ENCODE results near the gene OR2AG1.
A peak's percentile ranks its signal among the peaks of the same experiment; 100 is the strongest.

OR2AG1 gene

GRCh38 chr11:6818967-6819366, 36.1 kb downstream of the OR2AG1 start:
- no peak for TF ChIP-seq CTCF (IDR thresholded peaks at IDR 0.05; ENCODE audit: low read depth, low read length)
- no peak overlapping the region for H3K4me3 ChIP-seq (replicated peaks in 1 of 2; ENCODE audit: low read depth in 2 of 2, low read length in 2 of 2)
- no peak for DNase-seq (ENCODE audit: low read depth in 2 of 2)

GRCh38 chr11:6824136-6824823, 41.5 kb downstream of the OR2AG1 start:
- no peak overlapping the region for H3K4me3 ChIP-seq (replicated peaks in 1 of 2; ENCODE audit: low read depth in 2 of 2, low read length in 2 of 2)
- DNase-seq (ENCODE audit: low read depth in 2 of 2): no peak
- no peak for TF ChIP-seq CTCF (IDR thresholded peaks at IDR 0.05; ENCODE audit: low read depth, low read length)

- DNase-seq (ENCODE audit: low read depth in 2 of 2): peak in 1 of 2 donors; percentile 22
- H3K4me3 ChIP-seq (replicated peaks in 1 of 2; ENCODE audit: low read depth in 2 of 2, low read length in 2 of 2): no peak overlapping the region
- TF ChIP-seq CTCF (IDR thresholded peaks at IDR 0.05; ENCODE audit: low read depth, low read length): no peak
These were observed 42.5 kb downstream of the OR2AG1 start for GRCh38 chr11:6825231-6825744.

GRCh38 chr11:6828103-6828502, 45.3 kb downstream of the OR2AG1 start:
- no peak for TF ChIP-seq CTCF (IDR thresholded peaks at IDR 0.05; ENCODE audit: low read depth, low read length)
- no peak for DNase-seq (ENCODE audit: low read depth in 2 of 2)

GRCh38 chr11:6833356-6833755, 50.5 kb downstream of the OR2AG1 start:
- DNase-seq (ENCODE audit: low read depth in 2 of 2): no peak
- TF ChIP-seq CTCF (IDR thresholded peaks at IDR 0.05; ENCODE audit: low read depth, low read length): no peak
- H3K4me3 ChIP-seq (replicated peaks in 1 of 2; ENCODE audit: low read depth in 2 of 2, low read length in 2 of 2): no peak overlapping the region

More at GRCh38 chr11:6828103-6828502, 45.3 kb downstream of the OR2AG1 start:
- H3K4me3 ChIP-seq (replicated peaks in 1 of 2; ENCODE audit: low read depth in 2 of 2, low read length in 2 of 2): no peak overlapping the region

GRCh38 chr11:6834021-6834420, 51.2 kb downstream of the OR2AG1 start:
- no peak for TF ChIP-seq CTCF (IDR thresholded peaks at IDR 0.05; ENCODE audit: low read depth, low read length)
- no peak for DNase-seq (ENCODE audit: low read depth in 2 of 2)
- H3K4me3 ChIP-seq (replicated peaks in 1 of 2; ENCODE audit: low read depth in 2 of 2, low read length in 2 of 2): no peak overlapping the region
